Stimulated activated CD8-positive, alpha-beta memory T cell treated with anti-CD3 and anti-CD28 coated beads, Interleukin-15, amount 100 ng/mL, for 1 hour (primary cell): ENCODE results near the gene RFXAP.
"Not testable (repeated sequence)": the region's sequence is repeated elsewhere in the genome, so short reads cannot be mapped to it uniquely, and the experiment has no call there.

Experiments used
- DNase-seq: peaks from one replicate; pipeline ENCODE4 v3.0.0-alpha.2; 2020; ENCODE audit warnings: low read depth

Gene RFXAP, protein sequence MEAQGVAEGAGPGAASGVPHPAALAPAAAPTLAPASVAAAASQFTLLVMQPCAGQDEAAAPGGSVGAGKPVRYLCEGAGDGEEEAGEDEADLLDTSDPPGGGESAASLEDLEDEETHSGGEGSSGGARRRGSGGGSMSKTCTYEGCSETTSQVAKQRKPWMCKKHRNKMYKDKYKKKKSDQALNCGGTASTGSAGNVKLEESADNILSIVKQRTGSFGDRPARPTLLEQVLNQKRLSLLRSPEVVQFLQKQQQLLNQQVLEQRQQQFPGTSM

DNA sequence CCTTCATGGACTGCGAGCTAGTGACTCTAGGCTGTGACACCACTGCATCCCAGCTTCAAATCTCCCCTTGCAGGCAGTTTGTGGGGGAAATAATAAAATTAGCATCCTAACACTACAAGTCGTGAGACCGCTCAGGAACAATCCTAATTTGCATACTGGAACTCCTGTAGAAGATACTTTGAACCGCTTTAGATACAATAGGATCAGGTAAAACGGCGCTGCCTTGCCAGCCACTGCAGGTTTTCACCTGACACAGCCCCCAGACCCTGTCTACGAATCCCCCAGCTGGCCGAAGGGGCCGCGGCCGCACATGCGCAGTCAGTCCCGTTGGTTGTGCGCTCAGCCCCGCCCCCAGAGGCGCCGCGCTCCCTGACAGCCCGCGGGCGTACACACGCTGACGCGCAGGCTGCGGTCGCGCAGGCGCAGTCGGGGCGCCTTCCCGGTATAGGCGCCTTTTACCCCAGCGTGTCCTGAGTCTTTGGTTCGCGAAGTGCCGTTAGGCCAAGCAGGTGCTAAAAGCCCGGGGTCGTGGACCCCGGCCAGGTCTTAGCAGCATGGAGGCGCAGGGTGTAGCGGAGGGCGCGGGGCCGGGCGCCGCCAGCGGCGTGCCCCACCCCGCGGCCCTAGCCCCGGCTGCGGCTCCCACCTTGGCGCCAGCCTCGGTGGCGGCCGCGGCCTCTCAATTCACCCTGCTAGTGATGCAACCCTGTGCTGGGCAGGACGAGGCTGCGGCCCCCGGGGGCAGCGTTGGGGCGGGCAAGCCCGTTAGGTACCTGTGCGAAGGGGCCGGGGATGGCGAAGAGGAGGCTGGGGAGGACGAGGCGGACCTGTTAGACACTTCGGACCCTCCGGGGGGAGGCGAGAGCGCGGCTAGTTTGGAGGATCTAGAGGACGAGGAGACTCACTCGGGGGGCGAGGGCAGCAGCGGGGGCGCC is at the start of gene RFXAP:
RFXAP (plus strand) TSS at position 419 of the 935 bp plus-strand sequence; CDS start at position 555, 136 bp downstream.
- peak; percentile 80 for DNase-seq

DNA sequence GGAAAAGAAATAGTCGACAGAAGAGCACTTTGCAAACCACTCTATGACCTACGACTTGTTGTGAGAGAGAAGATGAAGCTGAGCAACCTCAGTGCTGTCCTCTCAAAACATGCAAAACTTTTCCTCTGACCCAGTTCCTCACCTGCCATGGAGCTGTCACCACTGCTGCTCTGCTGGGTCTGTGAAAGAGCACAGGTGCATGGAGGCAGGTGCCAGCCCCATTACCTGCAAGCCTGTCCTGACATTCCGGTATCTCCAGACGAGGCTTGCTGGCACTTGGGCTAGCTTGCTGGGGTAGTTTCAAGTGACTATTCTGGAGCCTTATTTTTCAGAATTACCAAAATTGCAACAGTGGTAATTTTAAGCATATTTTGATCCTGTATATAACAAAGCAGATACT is 49.5 kb upstream of the RFXAP start:
- DNase-seq = no peak

DNA sequence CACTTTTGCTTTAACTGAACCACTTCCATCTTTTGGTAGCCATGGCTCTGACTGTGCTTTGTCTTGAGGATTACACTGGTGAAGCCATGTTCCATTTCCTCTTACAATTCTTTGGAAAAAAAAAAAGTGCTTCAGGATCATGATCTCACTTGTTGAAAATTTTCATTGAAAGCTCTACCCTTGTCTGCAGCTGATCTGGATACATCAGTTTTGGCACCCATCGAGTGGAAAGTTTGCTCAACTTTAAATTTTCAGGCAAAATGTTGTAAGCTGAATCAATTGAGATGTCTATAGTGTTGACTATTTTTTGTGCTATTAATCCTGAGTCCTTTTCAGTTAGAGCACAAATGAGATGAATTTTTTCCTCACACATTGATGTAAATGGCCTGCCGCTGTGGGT is 48.3 kb upstream of the RFXAP start:
- no peak for DNase-seq

DNA sequence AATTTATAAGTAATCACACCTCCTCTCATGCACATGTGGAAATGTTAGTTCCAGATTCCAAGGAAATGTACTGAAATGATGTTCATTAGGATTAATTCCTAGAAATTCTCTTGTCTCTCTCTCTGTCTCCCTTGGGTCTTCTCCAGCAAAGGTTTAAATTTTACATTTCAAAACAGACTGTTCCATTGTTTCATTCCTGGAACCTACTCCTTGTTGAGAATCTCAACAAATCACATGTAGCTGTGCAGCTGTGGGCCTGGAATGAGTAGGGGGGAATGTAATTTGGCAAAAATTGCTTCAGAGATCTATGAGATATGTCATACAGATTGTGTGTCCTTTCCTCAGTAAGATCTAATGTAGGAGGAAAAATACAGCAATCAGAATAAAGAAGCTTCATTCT is 46.2 kb upstream of the RFXAP start:
- no peak for DNase-seq

- no peak for DNase-seq
Measured at GRCh38 chr13:36774931-36775330, 44.1 kb upstream of the RFXAP start.

- DNase-seq = no peak
Measured at GRCh38 chr13:36776175-36776574, 42.8 kb upstream of the RFXAP start.

- DNase-seq = no peak
Measured at GRCh38 chr13:36778083-36778671, 40.8 kb upstream of the RFXAP start.

DNA sequence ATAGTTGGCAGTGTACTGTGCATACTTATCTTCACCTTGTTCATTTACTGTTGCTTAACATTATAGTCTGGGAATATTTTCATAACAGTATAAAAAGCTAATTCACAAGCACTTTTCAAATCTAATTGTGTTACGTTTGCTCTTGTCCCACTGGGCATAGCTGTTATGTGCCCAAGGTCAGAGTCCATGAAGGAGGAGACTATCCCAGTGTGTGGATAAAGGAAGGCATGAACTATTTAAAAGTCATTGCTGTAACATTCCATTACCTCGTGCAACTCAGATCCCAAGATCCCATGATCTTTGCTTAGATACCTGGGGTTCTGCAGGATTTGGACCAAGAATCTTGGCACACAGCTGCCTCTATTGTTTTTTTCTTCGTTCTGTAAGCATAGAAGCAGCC is 35.1 kb upstream of the RFXAP start:
- DNase-seq = no peak

- not testable (repeated sequence) for DNase-seq
Measured at GRCh38 chr13:36786175-36786574, 32.8 kb upstream of the RFXAP start.

DNA sequence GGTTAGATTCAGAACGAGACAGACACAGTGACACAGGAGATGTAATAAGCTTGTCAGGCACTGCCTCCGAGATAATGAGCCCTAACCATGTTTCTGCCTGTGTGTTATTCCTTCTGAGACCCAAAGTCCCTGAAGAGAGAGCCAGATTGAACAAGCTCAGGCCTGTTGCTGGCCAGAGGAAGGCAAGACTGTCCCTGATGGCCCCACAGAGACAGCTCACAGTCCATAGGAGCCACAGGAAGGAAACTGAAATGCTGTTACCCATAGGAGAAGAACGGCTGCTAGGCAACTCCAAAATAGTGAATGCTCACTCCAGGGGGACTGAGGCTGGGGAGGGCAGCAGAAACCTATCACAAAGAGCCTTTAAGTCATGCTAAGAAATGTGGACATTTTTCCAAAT is 31.8 kb upstream of the RFXAP start:
- no peak for DNase-seq

- no peak for DNase-seq
Measured at GRCh38 chr13:36788276-36788675, 30.7 kb upstream of the RFXAP start.

DNA sequence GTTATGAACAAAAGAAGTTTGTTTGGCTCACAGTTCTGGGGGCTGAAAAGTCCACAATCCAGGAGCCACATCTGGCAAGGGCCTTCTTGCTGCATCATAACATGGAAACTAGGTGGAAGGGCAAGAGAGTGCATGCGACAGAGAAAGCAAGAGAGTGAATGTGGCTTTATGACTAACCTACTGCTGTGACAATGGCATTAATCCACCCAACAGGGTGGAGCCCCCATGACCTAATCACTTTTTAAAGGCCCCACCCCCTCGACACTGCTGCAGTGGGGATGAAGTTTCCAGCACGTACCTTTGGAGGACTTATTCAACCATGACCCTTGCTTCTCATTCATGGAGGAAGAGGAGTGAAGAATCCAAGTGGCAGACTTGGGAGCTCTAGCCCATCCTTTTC is 30.0 kb upstream of the RFXAP start:
- no peak for DNase-seq

DNA sequence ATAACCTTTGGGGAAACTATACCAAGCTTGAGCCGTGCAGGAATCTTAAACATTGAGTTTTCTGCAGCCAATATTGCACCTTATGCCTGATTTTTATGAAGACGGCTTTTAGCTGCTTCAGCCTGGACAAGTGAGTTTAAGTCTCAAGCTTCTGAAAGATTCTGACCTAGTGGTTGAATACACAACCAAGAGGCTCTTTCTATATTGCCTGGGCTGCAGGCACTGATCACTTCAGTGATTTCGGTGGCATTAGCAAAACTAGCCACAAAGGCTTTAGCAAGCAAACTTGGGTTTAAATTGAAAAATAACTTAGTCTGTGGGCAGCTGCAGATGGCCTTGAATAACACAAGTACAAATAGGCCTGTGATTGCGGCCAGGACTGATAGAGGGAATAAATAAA is 29.3 kb upstream of the RFXAP start:
- DNase-seq = no peak

DNA sequence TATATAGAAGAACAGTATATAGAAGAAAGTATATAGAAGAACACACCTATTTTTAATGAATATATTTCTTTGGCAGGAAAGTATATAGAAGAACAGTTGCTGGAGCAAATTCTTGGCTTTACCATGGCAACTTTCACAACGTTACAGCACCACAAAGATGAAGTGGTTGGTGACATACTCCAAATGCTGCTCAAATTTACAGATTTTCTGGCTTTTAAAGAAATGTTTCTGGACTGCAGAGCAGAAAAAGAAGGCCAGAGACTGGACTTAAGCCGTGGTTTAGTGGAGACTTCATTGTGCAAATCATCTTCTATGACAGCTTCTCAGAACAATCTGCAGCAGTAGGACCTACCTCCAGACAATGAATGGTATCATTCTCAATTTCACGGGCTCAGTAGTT is 24.3 kb upstream of the RFXAP start:
- DNase-seq = no peak

- DNase-seq = no peak
Measured at GRCh38 chr13:36795463-36795862, 23.6 kb upstream of the RFXAP start.

GRCh38 chr13:36796052-36796451 is 23.0 kb upstream of the RFXAP start:
- DNase-seq = no peak

- no peak for DNase-seq
Measured at GRCh38 chr13:36801035-36801434, 18.0 kb upstream of the RFXAP start.

DNA sequence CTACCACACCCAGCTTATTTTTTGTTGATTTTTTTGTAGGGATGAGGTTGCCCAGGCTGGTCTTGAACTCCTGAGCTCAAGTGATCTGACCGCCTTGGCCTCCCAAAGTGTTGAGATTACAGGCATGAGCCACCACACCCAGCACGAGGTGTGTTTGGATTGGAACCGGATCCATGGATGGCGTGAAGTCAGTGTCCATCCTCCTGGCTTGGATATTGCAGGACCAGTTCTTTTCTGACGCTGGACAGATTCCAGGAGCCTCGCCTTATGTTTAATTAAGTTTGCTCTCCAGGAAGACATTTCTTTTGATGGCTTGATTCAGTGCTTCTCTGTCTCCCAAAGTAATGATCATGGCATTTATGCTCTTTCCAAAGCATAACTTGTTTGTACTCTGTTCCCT is 14.4 kb upstream of the RFXAP start:
- no peak for DNase-seq

DNA sequence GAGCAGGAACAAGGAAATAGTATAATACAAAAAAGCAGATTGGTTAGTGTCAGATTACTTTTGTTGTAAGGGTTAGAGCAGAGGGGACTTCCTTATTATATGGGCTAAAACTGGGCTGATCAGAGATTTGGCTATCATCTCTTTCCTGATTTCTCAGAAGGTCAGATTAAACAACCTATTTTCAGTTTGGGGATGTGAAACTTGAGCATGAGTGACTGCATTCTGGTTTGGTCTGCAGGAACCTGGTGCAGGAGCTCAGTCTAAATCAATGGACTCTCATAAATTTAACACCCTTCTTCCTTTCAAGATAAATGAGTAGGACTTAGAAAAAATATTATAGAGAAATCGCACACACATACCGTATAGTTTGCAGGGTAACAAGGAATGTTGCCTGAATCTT is 12.9 kb upstream of the RFXAP start:
- DNase-seq = no peak

DNA sequence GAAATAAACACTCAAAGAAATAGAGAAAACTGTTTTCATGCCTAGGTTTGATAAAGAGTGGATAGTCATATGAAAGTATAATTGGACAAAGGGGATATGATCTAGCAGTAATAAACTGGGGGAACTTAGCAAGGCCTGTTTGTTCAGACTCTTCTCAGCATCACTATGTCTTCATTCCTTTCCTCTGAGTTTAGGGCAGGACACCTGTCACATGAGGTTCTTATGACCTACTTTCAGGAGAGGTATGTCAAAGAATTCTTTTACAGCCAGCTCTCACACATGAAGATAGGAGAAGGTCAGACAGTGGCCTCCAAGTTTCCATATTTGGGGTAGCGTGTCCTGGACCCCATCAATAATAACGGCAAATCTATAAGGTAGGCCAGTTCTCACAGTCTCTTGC is 11.4 kb upstream of the RFXAP start:
- DNase-seq = no peak

DNA sequence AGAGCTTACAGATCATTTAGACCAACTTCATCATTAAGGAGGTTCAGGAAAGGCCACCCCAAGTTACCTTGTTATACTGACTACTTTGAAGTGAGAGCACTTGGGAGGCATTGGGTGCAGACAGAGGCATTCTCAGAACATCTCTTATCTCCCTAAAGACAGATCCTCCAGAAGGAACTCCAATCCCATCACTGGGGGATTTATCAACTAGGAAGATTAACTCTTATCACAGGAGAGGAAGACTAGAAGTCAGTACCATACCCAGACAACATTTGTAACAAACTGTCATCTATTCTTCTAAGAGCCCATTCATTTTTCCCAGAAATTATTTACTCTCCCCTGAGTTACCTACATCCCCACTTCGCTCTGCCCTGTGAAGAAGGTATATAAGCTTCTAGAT is 5.8 kb upstream of the RFXAP start:
- no peak for DNase-seq

DNA sequence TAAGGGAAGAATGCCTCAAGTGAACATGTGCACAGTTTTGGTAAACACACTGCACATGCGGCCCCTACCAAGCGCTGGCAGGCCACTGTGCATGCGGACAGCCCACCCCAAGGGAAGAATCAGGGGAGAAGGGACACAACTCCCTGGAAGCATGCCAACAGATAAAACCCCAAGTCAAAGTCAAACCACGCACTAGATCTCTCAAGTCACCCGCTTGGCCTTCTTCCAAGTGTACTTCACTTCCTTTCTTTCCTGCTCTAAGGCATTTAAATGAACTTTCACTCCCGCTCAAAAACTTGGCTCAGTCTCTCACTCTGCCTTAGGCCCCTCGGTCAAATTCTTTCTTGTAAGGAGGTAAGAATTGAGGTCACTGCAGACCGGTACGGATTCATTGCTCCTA is 4.6 kb upstream of the RFXAP start:
- DNase-seq = no peak

GRCh38 chr13:36815062-36815461 is 4.0 kb upstream of the RFXAP start:
- no peak for DNase-seq
